AG09319 (cell line): Measurements from ENCODE around the gene TADA2B.
"Not testable (repeated sequence)": the region's sequence is repeated elsewhere in the genome, so short reads cannot be mapped to it uniquely, and the experiment has no call there.

Source experiments
- DNase-seq: peaks from one replicate; pipeline ENCODE4 v3.0.0-alpha.2; 2010; ENCODE audit warnings: low read depth; ENCODE audit errors: extremely low read depth
- TF ChIP-seq, protein P1 (sequence below): IDR thresholded peaks from 2 replicates; pipeline ENCODE4 v1.5.1; 2011; ENCODE audit warnings: low read depth, mild to moderate bottlenecking, inconsistent platforms, low read length, moderate library complexity

TADA2B gene

DNA sequence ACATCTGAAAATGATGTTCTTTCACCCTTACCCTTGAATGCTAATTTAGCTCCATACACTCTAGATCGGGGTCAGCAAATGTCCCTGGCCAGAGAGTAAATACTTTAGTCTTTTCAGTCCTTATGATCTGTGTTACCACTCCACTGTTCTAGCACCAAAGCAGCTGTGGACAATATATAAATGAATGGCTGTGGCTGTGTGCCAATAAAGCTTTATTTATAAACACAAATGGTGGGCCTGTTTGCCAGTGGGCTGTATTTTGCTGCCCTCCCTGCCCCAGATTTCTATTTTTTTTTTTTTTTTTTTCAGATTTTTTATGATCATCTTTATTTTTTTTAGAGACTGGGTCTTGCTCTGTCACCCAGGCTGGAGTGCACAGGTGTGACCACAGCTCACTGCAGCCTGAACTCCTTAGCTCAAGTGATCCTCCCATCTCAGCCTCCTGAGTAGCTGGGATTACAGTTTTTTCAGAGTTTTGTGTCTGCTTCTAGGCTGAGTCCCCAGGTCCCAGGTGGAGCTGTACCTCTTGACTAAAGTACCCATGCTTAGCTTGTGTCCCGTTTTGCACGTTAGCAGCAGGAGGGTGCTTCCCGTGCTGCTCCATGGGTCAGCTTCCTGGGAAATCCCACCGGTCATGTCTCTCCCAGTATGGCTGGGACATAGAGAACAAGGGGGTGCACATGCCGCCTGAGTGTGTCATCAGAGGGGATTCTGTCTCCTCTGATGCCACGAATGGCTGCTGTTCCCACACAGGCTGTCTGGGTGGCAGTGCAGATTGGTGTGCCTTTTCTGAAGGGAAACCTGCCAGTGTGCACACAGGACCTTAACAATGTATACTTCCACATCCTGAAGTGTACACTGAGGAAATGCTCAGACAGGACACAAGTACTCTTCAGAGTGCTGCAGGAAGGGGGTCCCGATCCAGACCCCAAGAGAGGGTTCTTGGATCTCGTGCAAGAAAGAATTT is 40.7 kb downstream of the TADA2B start:
- TF ChIP-seq, protein P1, sequence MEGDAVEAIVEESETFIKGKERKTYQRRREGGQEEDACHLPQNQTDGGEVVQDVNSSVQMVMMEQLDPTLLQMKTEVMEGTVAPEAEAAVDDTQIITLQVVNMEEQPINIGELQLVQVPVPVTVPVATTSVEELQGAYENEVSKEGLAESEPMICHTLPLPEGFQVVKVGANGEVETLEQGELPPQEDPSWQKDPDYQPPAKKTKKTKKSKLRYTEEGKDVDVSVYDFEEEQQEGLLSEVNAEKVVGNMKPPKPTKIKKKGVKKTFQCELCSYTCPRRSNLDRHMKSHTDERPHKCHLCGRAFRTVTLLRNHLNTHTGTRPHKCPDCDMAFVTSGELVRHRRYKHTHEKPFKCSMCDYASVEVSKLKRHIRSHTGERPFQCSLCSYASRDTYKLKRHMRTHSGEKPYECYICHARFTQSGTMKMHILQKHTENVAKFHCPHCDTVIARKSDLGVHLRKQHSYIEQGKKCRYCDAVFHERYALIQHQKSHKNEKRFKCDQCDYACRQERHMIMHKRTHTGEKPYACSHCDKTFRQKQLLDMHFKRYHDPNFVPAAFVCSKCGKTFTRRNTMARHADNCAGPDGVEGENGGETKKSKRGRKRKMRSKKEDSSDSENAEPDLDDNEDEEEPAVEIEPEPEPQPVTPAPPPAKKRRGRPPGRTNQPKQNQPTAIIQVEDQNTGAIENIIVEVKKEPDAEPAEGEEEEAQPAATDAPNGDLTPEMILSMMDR = no peak
- no peak for DNase-seq

DNA sequence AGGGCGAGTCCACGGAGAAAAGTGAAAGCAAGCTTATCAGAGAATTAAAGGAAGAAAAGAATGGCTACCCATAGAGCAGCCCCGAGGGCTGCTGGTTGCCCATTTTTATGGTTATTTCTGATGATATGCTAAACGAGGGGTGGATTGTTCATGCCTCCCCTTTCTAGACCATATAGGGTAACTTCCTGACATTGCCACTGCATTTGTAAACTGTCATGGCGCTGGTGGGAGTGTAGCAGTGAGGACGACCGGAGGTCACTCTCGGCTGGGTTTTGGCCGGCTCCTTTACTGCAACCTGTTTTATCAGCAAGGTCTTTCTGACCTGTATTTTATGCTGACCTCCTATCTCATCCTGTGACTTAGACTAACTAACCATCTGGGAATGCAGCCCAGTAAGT is 41.4 kb downstream of the TADA2B start:
- not testable (repeated sequence) for DNase-seq

- no peak for DNase-seq
- TF ChIP-seq, protein P1 = no peak
Observed at GRCh38 chr4:7086384-7086783, 43.2 kb downstream of the TADA2B start.

DNA sequence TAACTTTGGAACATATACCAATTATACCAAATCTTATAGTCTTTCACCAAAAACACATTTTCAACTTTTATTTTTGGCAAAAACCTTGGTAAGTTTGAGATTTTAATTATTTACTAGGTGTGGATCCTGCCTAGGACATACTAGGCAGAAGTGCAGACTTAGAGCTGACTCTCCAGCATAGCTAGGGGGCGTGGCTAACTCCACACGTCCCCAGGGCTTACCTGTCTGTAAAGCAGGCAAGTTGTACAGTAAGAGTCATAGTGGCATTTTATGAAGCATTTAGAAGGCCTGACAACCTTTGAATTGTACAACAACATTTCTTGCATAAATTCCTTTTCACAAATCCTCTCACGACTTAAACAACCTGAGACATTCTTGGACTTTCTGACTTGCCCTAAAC is 43.9 kb downstream of the TADA2B start:
- TF ChIP-seq, protein P1 = no peak
- no peak for DNase-seq

DNA sequence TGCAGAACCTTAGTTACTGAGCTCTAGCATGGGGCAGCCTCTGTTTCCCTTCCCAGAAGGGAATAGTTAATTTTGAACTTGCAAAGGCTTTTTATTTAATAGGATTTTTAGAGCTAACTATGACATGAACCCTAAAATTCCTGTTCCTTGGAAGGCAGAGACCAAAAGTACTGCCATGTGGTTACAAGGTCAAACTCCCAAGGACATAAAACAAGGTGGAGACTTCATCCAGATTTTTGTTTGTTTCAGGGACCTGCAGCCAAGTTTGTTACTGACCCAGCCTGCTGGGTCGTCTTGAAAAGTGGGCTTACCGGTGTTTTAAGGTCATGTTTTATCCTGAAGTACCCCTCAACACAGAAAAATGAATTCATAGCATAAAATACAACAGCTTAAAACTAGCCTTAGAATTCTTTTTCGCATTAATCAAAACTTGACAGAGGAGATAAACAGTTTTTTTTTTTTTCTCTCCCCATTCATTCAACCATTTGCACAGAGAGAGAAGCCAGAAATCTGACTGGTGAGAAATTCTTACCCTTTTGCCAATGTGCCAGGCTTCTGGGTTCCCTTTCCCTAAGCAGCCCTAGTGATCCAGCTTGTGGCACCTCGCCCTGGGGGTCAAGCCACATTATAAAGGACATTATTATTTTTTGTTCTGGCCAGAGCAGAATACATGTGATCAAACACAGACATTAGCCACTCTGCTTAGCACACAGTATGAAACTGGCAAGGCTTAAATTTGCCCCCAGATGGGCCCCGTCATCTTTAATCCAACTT is 46.2 kb downstream of the TADA2B start:
- TF ChIP-seq, protein P1 = no peak
- no peak for DNase-seq

DNA sequence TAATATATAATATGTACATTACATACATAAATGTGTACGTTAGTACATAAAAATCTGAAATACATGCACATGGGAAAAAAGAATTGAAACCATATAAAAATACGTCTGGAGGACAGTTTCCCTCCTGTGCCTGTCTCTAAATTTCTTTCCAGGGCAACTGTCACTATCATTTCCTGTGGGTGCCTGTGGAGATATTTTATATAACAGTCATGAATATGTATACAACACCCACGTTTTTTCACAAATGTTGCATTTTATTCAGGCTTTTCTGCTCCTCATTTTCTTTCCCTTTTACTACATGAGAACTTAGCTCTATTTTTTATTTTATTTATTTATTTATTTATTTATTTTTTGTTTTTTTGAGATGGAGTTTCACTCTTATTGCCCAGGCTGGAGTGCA is 48.9 kb downstream of the TADA2B start:
- TF ChIP-seq, protein P1 = no peak
- DNase-seq = no peak

DNA sequence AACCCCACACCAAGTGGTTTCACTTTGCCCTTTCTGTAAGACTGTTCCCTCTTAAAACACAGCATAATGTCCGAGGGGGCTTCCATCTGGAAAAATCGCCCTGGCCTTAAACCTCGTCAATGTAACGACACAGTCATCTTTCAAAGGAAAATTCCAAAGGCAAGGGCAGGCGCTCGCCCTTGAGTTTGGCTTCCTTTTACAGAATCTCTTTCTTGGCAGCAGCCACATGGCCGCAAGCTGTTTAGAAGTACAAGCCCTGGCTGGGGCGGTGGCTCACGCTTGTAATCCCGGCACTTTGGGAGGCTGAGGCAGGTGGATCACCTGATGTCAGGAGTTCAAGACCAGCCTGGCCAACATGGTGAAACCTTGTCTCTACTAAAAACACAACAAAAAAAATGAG is 51.7 kb downstream of the TADA2B start:
- no peak for DNase-seq
- TF ChIP-seq, protein P1 = no peak
